Adrenal gland (tissue), 12 donors: ENCODE results near the gene UCN3. TPM values are rescaled to one million over a fixed set of nuclear protein-coding genes. Genes with fewer than 3 reads are reported as not detected.

ENCODE experiments used
- DNase-seq, 7 donors: peaks; one replicate each; pipeline ENCODE4 v3.0.0-alpha.2; 2019 to 2020
- H3K27ac ChIP-seq, 5 donors: fragments of 200-600 bp; sonication (generic) in 4 of 5; 1 replicate in 3 of 5; 2 replicates in 2 of 5; pipeline versions ENCODE4 v1.5.1 to v1.8.0; 2016 to 2020; ENCODE audit warnings: mild to moderate bottlenecking in 1 of 5
- H3K27me3 ChIP-seq: fragments of 200-600 bp; 2 replicates; pipeline ENCODE4 v1.8.0; 2021
- H3K36me3 ChIP-seq, 2 donors: fragments of 200-600 bp; replicated peaks in 1 of 2; 1 replicate in 1 of 2; 2 replicates in 1 of 2; pipeline versions ENCODE4 v1.5.1 to v1.8.0; 2018 to 2022
- H3K4me1 ChIP-seq, 2 donors: fragments of 200-600 bp; replicated peaks in 1 of 2; 1 replicate in 1 of 2; 2 replicates in 1 of 2; pipeline versions ENCODE4 v1.5.1 to v1.8.0; 2018 to 2021
- H3K4me3 ChIP-seq, 4 donors: fragments of 200-600 bp; sonication (generic) in 3 of 4; one replicate each; pipeline ENCODE4 v1.5.1; 2016 to 2018
- H3K9me3 ChIP-seq, 3 donors: fragments of 200-600 bp; sonication (generic) in 1 of 3; replicated peaks in 1 of 3; 1 replicate in 2 of 3; 2 replicates in 1 of 3; pipeline versions ENCODE4 v1.5.1 to v1.8.0; 2016 to 2021
- CTCF ChIP-seq, 6 experiments: fragments of 450-650 bp in 4 of 6; fragments of 200-600 bp in 2 of 6; sonication (generic) in 1 of 6; IDR thresholded peaks; 1 replicate in 5 of 6; 2 replicates in 1 of 6; pipeline versions ENCODE4 v1.5.1 to v1.8.0; 2016 to 2021; ENCODE audit warnings: antibody characterized with exemption in 6 of 6, mild to moderate bottlenecking in 2 of 6, moderate library complexity in 1 of 6
- POLR2A ChIP-seq, 2 donors: fragments of 450-650 bp; IDR thresholded peaks; one replicate each; pipeline ENCODE4 v1.6.1; 2017; ENCODE audit warnings: antibody characterized with exemption in 2 of 2, mild to moderate bottlenecking in 2 of 2, moderate library complexity in 1 of 2
- WGBS, 4 donors: extraction: QIAGEN DNeasy Blood & Tissue Kit in 2 of 4; methylation state at CpG; one replicate each; pipeline versions ENCODE4 v1.1.5 to v1.1.7; 2013 to 2017; 5-methylcytosine and 5-hydroxymethylcytosine counted together
- intact Hi-C, 2 donors: fragments of 100-400 bp; cut with DNase I; formaldehyde crosslinking; loops; one replicate each; pipeline versions ENCODE4 v1.14.1 to v1.15.0; 2022 to 2023
- polyA plus RNA-seq, 3 donors: library from polyadenylated mRNA; stranded (reverse); fragments of 200-250 nt in 2 of 3; fragments of 350-450 nt in 1 of 3; fragmentation: Illumina TruSeq in 1 of 3; extraction: RNeasy Lipid Tissue Mini Kit (QIAGEN cat#74804) in 1 of 3; gene quantifications; one replicate each; pipeline ENCODE4 v1.2.3, GENCODE V29; 2013 to 2014
- total RNA-seq, 9 donors: library from RNA; depleted of rRNA in 4 of 9; stranded (reverse); fragments of >200 nt in 4 of 9; fragments of 120-200 nt in 1 of 9; fragmentation: NEBNext Ultra II Directional in 1 of 9; extraction: Animal tissue kit (Norgen Biotek cat#: 25700) in 1 of 9; gene quantifications; one replicate each; pipeline versions ENCODE4 v1.1.0 to v1.2.4, GENCODE V29; 2013 to 2023
- donor health status: healthy with polysubstance abuse.
- donor health status: Bipolar disorder and iron deficiency.
- donor health status: DM: yes; HTN: yes; CAD: no.
- donor health status: DM: no; HTN: no; CAD: no.
- donor health status: DM: no; HTN: no; CAD: no.
- donor health status: DM: yes; HTN: yes; CAD: no.

Gene UCN3
- total and polyA plus RNA-seq, 12 donors, result 0.20 to 1.0 (median 0.38) TPM; not detected in 8

- H3K9me3 ChIP-seq, result no peaks in the 10 kb centered on the region
- H3K4me1 ChIP-seq, result no peaks in the 10 kb centered on the region
- DNase-seq, result no peak
- TF ChIP-seq CTCF (IDR thresholded peaks at IDR 0.05) (no peak), POLR2A (IDR thresholded peaks at IDR 0.05) (no peak)
- no peaks in the 10 kb centered on the region for H3K27me3 ChIP-seq
- H3K36me3 ChIP-seq, result no peaks in the 10 kb centered on the region
- intact Hi-C loops, result no loop called here
- 71 to 76% (median 73%) methylated on average over 4 of the region's 4 CpGs for WGBS, 4 donors
- H3K27ac ChIP-seq, result no peak overlapping the region
- H3K4me3 ChIP-seq, result no peak overlapping the region
Observed at GRCh38 chr10:5356302-5356763, 8.4 kb upstream of the UCN3 start.

- Histone ChIP-seq H3K36me3 (no peaks in the 10 kb centered on the region), H3K27me3 (peaks cover 7% of the 10 kb centered on the region), H3K4me1 (no peaks in the 10 kb centered on the region), H3K9me3 (no peaks in the 10 kb centered on the region), H3K4me3 (no peak overlapping the region), H3K27ac (no peak overlapping the region)
- WGBS, 4 donors, result 34 to 50% (median 40%) methylated on average over 7 of the region's 7 CpGs
- no peak for DNase-seq
- TF ChIP-seq POLR2A (IDR thresholded peaks at IDR 0.05) (no peak), CTCF (IDR thresholded peaks at IDR 0.05) (no peak)
- intact Hi-C loops, result no loop called here
Observed at GRCh38 chr10:5360318-5360915, 4.3 kb upstream of the UCN3 start.

GRCh38 chr10:5361966-5362365 is 2.8 kb upstream of the UCN3 start:
- no peaks in the 10 kb centered on the region for H3K9me3 ChIP-seq
- no peak overlapping the region for H3K27ac ChIP-seq
- 62 to 84% (median 73%) methylated on average over 4 of the region's 4 CpGs for WGBS, 4 donors
- H3K27me3 ChIP-seq, result peaks cover 7% of the 10 kb centered on the region
- H3K36me3 ChIP-seq, result no peaks in the 10 kb centered on the region
- no peak for DNase-seq
- no peak for TF ChIP-seq CTCF (IDR thresholded peaks at IDR 0.05)
- intact Hi-C loops, result no loop called here
- H3K4me1 ChIP-seq, result no peaks in the 10 kb centered on the region
- H3K4me3 ChIP-seq, result no peak overlapping the region

GRCh38 chr10:5362873-5363272 is 1.9 kb upstream of the UCN3 start:
- peaks cover 7% of the 10 kb centered on the region for H3K27me3 ChIP-seq
- H3K36me3 ChIP-seq, result no peaks in the 10 kb centered on the region
- no peak for DNase-seq
- H3K27ac ChIP-seq, result no peak overlapping the region
- intact Hi-C loops, result no loop called here
- H3K9me3 ChIP-seq, result no peaks in the 10 kb centered on the region
- no peak overlapping the region for H3K4me3 ChIP-seq
- TF ChIP-seq CTCF (IDR thresholded peaks at IDR 0.05) (no peak), POLR2A (IDR thresholded peaks at IDR 0.05) (no peak)
- H3K4me1 ChIP-seq, result no peaks in the 10 kb centered on the region
